KOPT-K1 (cell line): ENCODE results near the gene ANKRD28.

Experiments used
- H3K27ac ChIP-seq: fragments of 200-600 bp; sonication (generic); 2 replicates; pipeline ENCODE4 v1.5.1; 2016; ENCODE audit warnings: antibody characterized with exemption, mild to moderate bottlenecking, low read depth, low read length; ENCODE audit not compliant: poor library complexity, severe bottlenecking
- H3K36me3 ChIP-seq: fragments of 200-600 bp; sonication (generic); 2 replicates; pipeline ENCODE4 v1.5.1; 2017; ENCODE audit warnings: antibody characterized with exemption, mild to moderate bottlenecking, low read length, moderate library complexity; ENCODE audit not compliant: insufficient read depth
- H3K9me3 ChIP-seq: fragments of 200-600 bp; sonication (generic); 2 replicates; pipeline ENCODE4 v1.5.1; 2017; ENCODE audit warnings: antibody characterized with exemption, low read length, mild to moderate bottlenecking; ENCODE audit not compliant: insufficient read depth, poor library complexity, severe bottlenecking

The ANKRD28 gene

GRCh38 chr3:15638891-15639262, 158.9 kb downstream of the ANKRD28 start:
- H3K9me3 ChIP-seq, result no peaks in the 10 kb centered on the region
- no peak overlapping the region for H3K27ac ChIP-seq
- no peaks in the 10 kb centered on the region for H3K36me3 ChIP-seq

- no peak overlapping the region for H3K27ac ChIP-seq
- no peaks in the 10 kb centered on the region for H3K9me3 ChIP-seq
- H3K36me3 ChIP-seq, result no peaks in the 10 kb centered on the region
Measured at GRCh38 chr3:15638193-15638890, 159.4 kb downstream of the ANKRD28 start.

GRCh38 chr3:15637131-15637951, 160.4 kb downstream of the ANKRD28 start:
- Histone ChIP-seq H3K9me3 (no peaks in the 10 kb centered on the region), H3K27ac (no peak overlapping the region), H3K36me3 (no peaks in the 10 kb centered on the region)

GRCh38 chr3:15636028-15636709, 161.6 kb downstream of the ANKRD28 start:
- Histone ChIP-seq H3K9me3 (no peaks in the 10 kb centered on the region), H3K27ac (no peak overlapping the region), H3K36me3 (no peaks in the 10 kb centered on the region)

- H3K36me3 ChIP-seq, result no peaks in the 10 kb centered on the region
- no peaks in the 10 kb centered on the region for H3K9me3 ChIP-seq
- H3K27ac ChIP-seq, result no peak overlapping the region
Measured at GRCh38 chr3:15635121-15635661, 162.6 kb downstream of the ANKRD28 start.

- no peak overlapping the region for H3K27ac ChIP-seq
- no peaks in the 10 kb centered on the region for H3K9me3 ChIP-seq
- H3K36me3 ChIP-seq, result no peaks in the 10 kb centered on the region
Measured at GRCh38 chr3:15634671-15635070, 163.1 kb downstream of the ANKRD28 start.

- H3K27ac ChIP-seq, result no peak overlapping the region
- H3K9me3 ChIP-seq, result no peaks in the 10 kb centered on the region
- no peaks in the 10 kb centered on the region for H3K36me3 ChIP-seq
Measured at GRCh38 chr3:15633766-15634598, 163.8 kb downstream of the ANKRD28 start.

GRCh38 chr3:15633159-15633558, 164.6 kb downstream of the ANKRD28 start:
- Histone ChIP-seq H3K36me3 (no peaks in the 10 kb centered on the region), H3K27ac (no peak overlapping the region), H3K9me3 (no peaks in the 10 kb centered on the region)

GRCh38 chr3:15632212-15632580, 165.6 kb downstream of the ANKRD28 start:
- no peak overlapping the region for H3K27ac ChIP-seq
- H3K36me3 ChIP-seq, result no peaks in the 10 kb centered on the region
- H3K9me3 ChIP-seq, result no peaks in the 10 kb centered on the region

- no peaks in the 10 kb centered on the region for H3K36me3 ChIP-seq
- no peak overlapping the region for H3K27ac ChIP-seq
- no peaks in the 10 kb centered on the region for H3K9me3 ChIP-seq
Measured at GRCh38 chr3:15631426-15632211, 166.2 kb downstream of the ANKRD28 start.

- Histone ChIP-seq H3K9me3 (no peaks in the 10 kb centered on the region), H3K36me3 (no peaks in the 10 kb centered on the region), H3K27ac (peak overlapping the region; percentile 16)
Measured at GRCh38 chr3:15630646-15631350, 167.0 kb downstream of the ANKRD28 start.

GRCh38 chr3:15629860-15630597, 167.8 kb downstream of the ANKRD28 start:
- peak overlapping the region; percentile 16 for H3K27ac ChIP-seq
- no peaks in the 10 kb centered on the region for H3K36me3 ChIP-seq
- H3K9me3 ChIP-seq, result peaks cover under 1% of the 10 kb centered on the region

GRCh38 chr3:15628967-15629366, 168.8 kb downstream of the ANKRD28 start:
- Histone ChIP-seq H3K27ac (no peak overlapping the region), H3K36me3 (no peaks in the 10 kb centered on the region)

More at GRCh38 chr3:15628967-15629366, 168.8 kb downstream of the ANKRD28 start:
- peaks cover 4% of the 10 kb centered on the region for H3K9me3 ChIP-seq
